ENCODE results near the gene TERF2IP. TPM values are rescaled to one million over a fixed set of nuclear protein-coding genes. Genes with fewer than 3 reads are reported as not detected.
A peak's percentile ranks its signal among the peaks of the same experiment; 100 is the strongest.

TERF2IP gene
- total and polyA plus RNA-seq, 2 of the 13 experiments (the other 11 are each of a cell fraction or from before 2014, with no cell fraction given) = 26.4 to 50.2 TPM

DNA sequence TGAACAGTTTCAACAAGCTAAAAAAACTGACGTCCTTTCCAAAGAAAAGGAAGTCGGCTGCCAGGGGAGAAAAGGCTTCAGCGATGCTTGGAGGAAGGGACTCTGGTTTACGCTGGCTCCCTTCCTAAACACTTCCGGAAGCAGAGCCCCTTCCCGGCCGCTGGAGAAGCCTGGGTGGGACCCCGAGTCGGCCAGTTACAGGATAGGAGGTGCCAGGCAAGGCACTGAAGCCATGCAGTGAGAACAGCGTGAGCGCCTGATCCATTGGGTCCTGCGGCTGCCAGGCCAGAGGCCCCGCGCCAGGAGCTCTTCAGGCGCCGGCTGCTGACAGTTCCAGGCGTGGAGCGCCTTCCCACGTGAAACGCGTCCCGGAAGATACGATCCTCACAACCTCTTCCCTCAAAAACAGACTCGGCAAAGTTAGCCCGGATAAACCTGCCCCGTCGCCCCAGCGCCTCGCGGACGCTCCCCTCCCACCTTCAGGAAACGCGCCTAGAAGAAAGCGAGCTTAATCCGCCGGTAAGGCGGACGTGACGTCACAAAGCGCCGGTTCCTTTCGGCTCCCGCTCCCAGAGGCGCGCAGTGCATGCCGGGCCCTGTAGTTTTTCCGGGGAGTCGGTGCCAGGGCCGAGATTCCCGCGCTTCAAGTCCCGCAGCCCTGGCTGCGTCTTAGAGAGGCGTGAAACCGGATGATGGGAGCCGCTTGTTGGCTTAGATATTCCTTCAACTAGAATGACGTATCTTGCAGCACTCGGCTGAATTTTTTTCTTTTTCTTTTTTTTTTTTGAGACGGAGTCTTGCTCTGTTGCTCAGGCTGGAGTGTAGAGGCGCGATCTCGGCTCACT is 24.6 kb upstream of the TERF2IP start, which contains the start of gene ADAT1 (continued):
- TF ChIP-seq ZNF775 (CRISPR knock-in tag; IDR thresholded peaks at IDR 0.05; ENCODE audit: borderline replicate concordance) = no peak
- TF ChIP-seq, protein P1, sequence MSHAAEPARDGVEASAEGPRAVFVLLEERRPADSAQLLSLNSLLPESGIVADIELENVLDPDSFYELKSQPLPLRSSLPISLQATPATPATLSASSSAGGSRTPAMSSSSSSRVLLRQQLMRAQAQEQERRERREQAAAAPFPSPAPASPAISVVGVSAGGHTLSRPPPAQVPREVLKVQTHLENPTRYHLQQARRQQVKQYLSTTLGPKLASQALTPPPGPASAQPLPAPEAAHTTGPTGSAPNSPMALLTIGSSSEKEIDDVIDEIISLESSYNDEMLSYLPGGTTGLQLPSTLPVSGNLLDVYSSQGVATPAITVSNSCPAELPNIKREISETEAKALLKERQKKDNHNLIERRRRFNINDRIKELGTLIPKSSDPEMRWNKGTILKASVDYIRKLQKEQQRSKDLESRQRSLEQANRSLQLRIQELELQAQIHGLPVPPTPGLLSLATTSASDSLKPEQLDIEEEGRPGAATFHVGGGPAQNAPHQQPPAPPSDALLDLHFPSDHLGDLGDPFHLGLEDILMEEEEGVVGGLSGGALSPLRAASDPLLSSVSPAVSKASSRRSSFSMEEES (CRISPR knock-in tag; IDR thresholded peaks at IDR 0.05) = peak; percentile 59
- peak; percentile 66; the same call in 1 of the 2 replicates for TF ChIP-seq MED1 (CRISPR knock-in tag; IDR thresholded peaks at IDR 0.05)
- TF ChIP-seq, protein P2, sequence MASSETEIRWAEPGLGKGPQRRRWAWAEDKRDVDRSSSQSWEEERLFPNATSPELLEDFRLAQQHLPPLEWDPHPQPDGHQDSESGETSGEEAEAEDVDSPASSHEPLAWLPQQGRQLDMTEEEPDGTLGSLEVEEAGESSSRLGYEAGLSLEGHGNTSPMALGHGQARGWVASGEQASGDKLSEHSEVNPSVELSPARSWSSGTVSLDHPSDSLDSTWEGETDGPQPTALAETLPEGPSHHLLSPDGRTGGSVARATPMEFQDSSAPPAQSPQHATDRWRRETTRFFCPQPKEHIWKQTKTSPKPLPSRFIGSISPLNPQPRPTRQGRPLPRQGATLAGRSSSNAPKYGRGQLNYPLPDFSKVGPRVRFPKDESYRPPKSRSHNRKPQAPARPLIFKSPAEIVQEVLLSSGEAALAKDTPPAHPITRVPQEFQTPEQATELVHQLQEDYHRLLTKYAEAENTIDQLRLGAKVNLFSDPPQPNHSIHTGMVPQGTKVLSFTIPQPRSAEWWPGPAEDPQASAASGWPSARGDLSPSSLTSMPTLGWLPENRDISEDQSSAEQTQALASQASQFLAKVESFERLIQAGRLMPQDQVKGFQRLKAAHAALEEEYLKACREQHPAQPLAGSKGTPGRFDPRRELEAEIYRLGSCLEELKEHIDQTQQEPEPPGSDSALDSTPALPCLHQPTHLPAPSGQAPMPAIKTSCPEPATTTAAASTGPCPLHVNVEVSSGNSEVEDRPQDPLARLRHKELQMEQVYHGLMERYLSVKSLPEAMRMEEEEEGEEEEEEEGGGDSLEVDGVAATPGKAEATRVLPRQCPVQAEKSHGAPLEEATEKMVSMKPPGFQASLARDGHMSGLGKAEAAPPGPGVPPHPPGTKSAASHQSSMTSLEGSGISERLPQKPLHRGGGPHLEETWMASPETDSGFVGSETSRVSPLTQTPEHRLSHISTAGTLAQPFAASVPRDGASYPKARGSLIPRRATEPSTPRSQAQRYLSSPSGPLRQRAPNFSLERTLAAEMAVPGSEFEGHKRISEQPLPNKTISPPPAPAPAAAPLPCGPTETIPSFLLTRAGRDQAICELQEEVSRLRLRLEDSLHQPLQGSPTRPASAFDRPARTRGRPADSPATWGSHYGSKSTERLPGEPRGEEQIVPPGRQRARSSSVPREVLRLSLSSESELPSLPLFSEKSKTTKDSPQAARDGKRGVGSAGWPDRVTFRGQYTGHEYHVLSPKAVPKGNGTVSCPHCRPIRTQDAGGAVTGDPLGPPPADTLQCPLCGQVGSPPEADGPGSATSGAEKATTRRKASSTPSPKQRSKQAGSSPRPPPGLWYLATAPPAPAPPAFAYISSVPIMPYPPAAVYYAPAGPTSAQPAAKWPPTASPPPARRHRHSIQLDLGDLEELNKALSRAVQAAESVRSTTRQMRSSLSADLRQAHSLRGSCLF (CRISPR knock-in tag; IDR thresholded peaks at IDR 0.05; ENCODE audit: borderline replicate concordance) = no peak
- peak; percentile 97 for TF ChIP-seq ZNF605 (CRISPR knock-in tag; IDR thresholded peaks at IDR 0.05)
- TF ChIP-seq RAD21 (CRISPR knock-in tag; IDR thresholded peaks at IDR 0.05) = peak; percentile 53
- TF ChIP-seq NR2F1 (CRISPR knock-in tag; IDR thresholded peaks at IDR 0.05) = no peak
- peak; percentile 62; the same call in 1 of the 2 replicates for TF ChIP-seq ZMYM2 (CRISPR knock-in tag; IDR thresholded peaks at IDR 0.05)
- no peak for TF ChIP-seq ZNF550 (CRISPR knock-in tag; IDR thresholded peaks at IDR 0.05; ENCODE audit: borderline replicate concordance)
- TF ChIP-seq ZNF788 (CRISPR knock-in tag; IDR thresholded peaks at IDR 0.05; ENCODE audit: borderline replicate concordance) = peak; percentile 90; the same call in 1 of the 2 replicates
- no peak for TF ChIP-seq PHF5A (CRISPR knock-in tag; IDR thresholded peaks at IDR 0.05; ENCODE audit: low read depth, unreplicated experiment)
- TF ChIP-seq, protein P3, sequence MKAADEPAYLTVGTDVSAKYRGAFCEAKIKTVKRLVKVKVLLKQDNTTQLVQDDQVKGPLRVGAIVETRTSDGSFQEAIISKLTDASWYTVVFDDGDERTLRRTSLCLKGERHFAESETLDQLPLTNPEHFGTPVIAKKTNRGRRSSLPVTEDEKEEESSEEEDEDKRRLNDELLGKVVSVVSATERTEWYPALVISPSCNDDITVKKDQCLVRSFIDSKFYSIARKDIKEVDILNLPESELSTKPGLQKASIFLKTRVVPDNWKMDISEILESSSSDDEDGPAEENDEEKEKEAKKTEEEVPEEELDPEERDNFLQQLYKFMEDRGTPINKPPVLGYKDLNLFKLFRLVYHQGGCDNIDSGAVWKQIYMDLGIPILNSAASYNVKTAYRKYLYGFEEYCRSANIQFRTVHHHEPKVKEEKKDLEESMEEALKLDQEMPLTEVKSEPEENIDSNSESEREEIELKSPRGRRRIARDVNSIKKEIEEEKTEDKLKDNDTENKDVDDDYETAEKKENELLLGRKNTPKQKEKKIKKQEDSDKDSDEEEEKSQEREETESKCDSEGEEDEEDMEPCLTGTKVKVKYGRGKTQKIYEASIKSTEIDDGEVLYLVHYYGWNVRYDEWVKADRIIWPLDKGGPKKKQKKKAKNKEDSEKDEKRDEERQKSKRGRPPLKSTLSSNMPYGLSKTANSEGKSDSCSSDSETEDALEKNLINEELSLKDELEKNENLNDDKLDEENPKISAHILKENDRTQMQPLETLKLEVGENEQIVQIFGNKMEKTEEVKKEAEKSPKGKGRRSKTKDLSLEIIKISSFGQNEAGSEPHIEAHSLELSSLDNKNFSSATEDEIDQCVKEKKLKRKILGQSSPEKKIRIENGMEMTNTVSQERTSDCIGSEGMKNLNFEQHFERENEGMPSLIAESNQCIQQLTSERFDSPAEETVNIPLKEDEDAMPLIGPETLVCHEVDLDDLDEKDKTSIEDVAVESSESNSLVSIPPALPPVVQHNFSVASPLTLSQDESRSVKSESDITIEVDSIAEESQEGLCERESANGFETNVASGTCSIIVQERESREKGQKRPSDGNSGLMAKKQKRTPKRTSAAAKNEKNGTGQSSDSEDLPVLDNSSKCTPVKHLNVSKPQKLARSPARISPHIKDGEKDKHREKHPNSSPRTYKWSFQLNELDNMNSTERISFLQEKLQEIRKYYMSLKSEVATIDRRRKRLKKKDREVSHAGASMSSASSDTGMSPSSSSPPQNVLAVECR (CRISPR knock-in tag; IDR thresholded peaks at IDR 0.05; ENCODE audit: borderline replicate concordance) = peak; percentile 99
- TF ChIP-seq, protein P4, sequence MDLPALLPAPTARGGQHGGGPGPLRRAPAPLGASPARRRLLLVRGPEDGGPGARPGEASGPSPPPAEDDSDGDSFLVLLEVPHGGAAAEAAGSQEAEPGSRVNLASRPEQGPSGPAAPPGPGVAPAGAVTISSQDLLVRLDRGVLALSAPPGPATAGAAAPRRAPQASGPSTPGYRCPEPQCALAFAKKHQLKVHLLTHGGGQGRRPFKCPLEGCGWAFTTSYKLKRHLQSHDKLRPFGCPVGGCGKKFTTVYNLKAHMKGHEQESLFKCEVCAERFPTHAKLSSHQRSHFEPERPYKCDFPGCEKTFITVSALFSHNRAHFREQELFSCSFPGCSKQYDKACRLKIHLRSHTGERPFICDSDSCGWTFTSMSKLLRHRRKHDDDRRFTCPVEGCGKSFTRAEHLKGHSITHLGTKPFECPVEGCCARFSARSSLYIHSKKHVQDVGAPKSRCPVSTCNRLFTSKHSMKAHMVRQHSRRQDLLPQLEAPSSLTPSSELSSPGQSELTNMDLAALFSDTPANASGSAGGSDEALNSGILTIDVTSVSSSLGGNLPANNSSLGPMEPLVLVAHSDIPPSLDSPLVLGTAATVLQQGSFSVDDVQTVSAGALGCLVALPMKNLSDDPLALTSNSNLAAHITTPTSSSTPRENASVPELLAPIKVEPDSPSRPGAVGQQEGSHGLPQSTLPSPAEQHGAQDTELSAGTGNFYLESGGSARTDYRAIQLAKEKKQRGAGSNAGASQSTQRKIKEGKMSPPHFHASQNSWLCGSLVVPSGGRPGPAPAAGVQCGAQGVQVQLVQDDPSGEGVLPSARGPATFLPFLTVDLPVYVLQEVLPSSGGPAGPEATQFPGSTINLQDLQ (CRISPR knock-in tag; IDR thresholded peaks at IDR 0.05) = 0 out of 2 replicates have a peak, but pooled peaks have one; percentile 79
- TF ChIP-seq BRD4 (CRISPR knock-in tag; IDR thresholded peaks at IDR 0.05) = no peak

Data from HepG2 (cell line).